H9 (cell line): ENCODE measurements around the gene ARMC9. TPM values are rescaled to one million over a fixed set of nuclear protein-coding genes. Genes with fewer than 3 reads are reported as not detected.

Experiments used
- DNase-seq: peaks from one replicate; pipeline ENCODE4 v3.0.0-alpha.2; 2017
- H2AFZ ChIP-seq: one replicate; pipeline ENCODE4 v1.6.1; 2013; ENCODE audit warnings: mild to moderate bottlenecking, low read length, control low read depth, moderate library complexity
- H2AK5ac ChIP-seq: 2 replicates; pipeline ENCODE4 v1.6.1; 2013; ENCODE audit warnings: low read length, control low read depth, mixed read lengths; ENCODE audit not compliant: insufficient read length
- H2BK120ac ChIP-seq: one replicate; pipeline ENCODE4 v1.6.1; 2013; ENCODE audit warnings: low read depth, mild to moderate bottlenecking, low read length, control low read depth, inconsistent platforms; ENCODE audit not compliant: poor library complexity, severe bottlenecking
- H2BK12ac ChIP-seq: 2 replicates; pipeline ENCODE4 v1.6.1; 2013; ENCODE audit warnings: low read length, control low read depth, mixed read lengths, low read depth; ENCODE audit not compliant: insufficient read length
- H2BK15ac ChIP-seq: 2 replicates; pipeline ENCODE4 v1.6.1; 2013; ENCODE audit warnings: low read depth, low read length, control low read depth
- H2BK20ac ChIP-seq: one replicate; pipeline ENCODE4 v1.6.1; 2013; ENCODE audit warnings: low read depth, mild to moderate bottlenecking, low read length, control low read depth, inconsistent platforms; ENCODE audit not compliant: poor library complexity, severe bottlenecking
- H2BK5ac ChIP-seq: 2 replicates; pipeline ENCODE4 v1.6.1; 2013; ENCODE audit warnings: low read length, control low read depth, mixed read lengths; ENCODE audit not compliant: insufficient read length
- H3K14ac ChIP-seq: 2 replicates; pipeline ENCODE4 v1.6.1; 2013; ENCODE audit warnings: low read length, control low read depth; ENCODE audit not compliant: insufficient read depth
- H3K18ac ChIP-seq: 2 replicates; pipeline ENCODE4 v1.6.1; 2013; ENCODE audit warnings: low read depth, mild to moderate bottlenecking, mixed read lengths, low read length, control low read depth; ENCODE audit not compliant: insufficient read length
- H3K23ac ChIP-seq: 2 replicates; pipeline ENCODE4 v1.6.1; 2013; ENCODE audit warnings: low read length, control low read depth, mixed read lengths, low read depth; ENCODE audit not compliant: insufficient read length
- H3K23me2 ChIP-seq: 2 replicates; pipeline ENCODE4 v1.6.1; 2013; ENCODE audit warnings: low read depth, mild to moderate bottlenecking, mixed read lengths, low read length, control low read depth; ENCODE audit not compliant: insufficient read length, poor library complexity, severe bottlenecking
- H3K27ac ChIP-seq: 2 replicates; pipeline ENCODE4 v1.5.1; 2013; ENCODE audit warnings: low read length, control low read depth, mixed read lengths, low read depth; ENCODE audit not compliant: insufficient read length
- H3K27me3 ChIP-seq: 2 replicates; pipeline ENCODE4 v1.6.1; 2013; ENCODE audit warnings: low read length, control low read depth, inconsistent platforms; ENCODE audit not compliant: insufficient read depth
- H3K4ac ChIP-seq: 2 replicates; pipeline ENCODE4 v1.6.1; 2013; ENCODE audit warnings: low read depth, mild to moderate bottlenecking, control low read depth, inconsistent platforms, low read length, moderate library complexity
- H3K4me1 ChIP-seq: 2 replicates; pipeline ENCODE4 v1.6.1; 2013; ENCODE audit warnings: low read length, control low read depth, inconsistent platforms; ENCODE audit not compliant: insufficient read depth
- H3K4me2 ChIP-seq: 2 replicates; pipeline ENCODE4 v1.6.1; 2013; ENCODE audit warnings: low read length, control low read depth, mixed read lengths; ENCODE audit not compliant: insufficient read length, insufficient read depth
- H3K56ac ChIP-seq: 2 replicates; pipeline ENCODE4 v1.6.1; 2013; ENCODE audit warnings: low read depth, mild to moderate bottlenecking, mixed read lengths, low read length, control low read depth; ENCODE audit not compliant: insufficient read length
- H3K79me1 ChIP-seq: 2 replicates; pipeline ENCODE4 v1.6.1; 2013; ENCODE audit warnings: low read depth, mild to moderate bottlenecking, moderate library complexity, low read length, control low read depth, inconsistent platforms; ENCODE audit not compliant: insufficient read depth, poor library complexity, severe bottlenecking
- H3K79me2 ChIP-seq: 2 replicates; pipeline ENCODE4 v1.6.1; 2013; ENCODE audit warnings: low read length, control low read depth, inconsistent platforms; ENCODE audit not compliant: insufficient read depth
- H3K9ac ChIP-seq: 2 replicates; pipeline ENCODE4 v1.6.1; 2013; ENCODE audit warnings: low read length, control low read depth, mixed read lengths; ENCODE audit not compliant: insufficient read length; ENCODE audit errors: extremely low read depth
- H3K9me3 ChIP-seq: one replicate; pipeline ENCODE4 v1.6.1; 2013; ENCODE audit warnings: low read depth, low read length, inconsistent platforms; ENCODE audit not compliant: control insufficient read depth
- H3T11ph ChIP-seq: one replicate; pipeline ENCODE4 v1.6.1; 2013; ENCODE audit warnings: mild to moderate bottlenecking, low read length, control low read depth, inconsistent platforms
- H4K20me1 ChIP-seq: one replicate; pipeline ENCODE4 v1.6.1; 2013; ENCODE audit not compliant: control insufficient read depth, insufficient read length, insufficient read depth
- H4K5ac ChIP-seq: 2 replicates; pipeline ENCODE4 v1.6.1; 2013; ENCODE audit warnings: low read depth, mild to moderate bottlenecking, mixed read lengths, low read length, control low read depth; ENCODE audit not compliant: insufficient read length
- H4K8ac ChIP-seq: replicated peaks from 2 replicates; pipeline ENCODE4 v1.6.1; 2013; ENCODE audit warnings: low read length, control low read depth, mixed read lengths, low read depth; ENCODE audit not compliant: insufficient read length
- H4K91ac ChIP-seq: 2 replicates; pipeline ENCODE4 v1.6.1; 2013; ENCODE audit warnings: low read depth, mild to moderate bottlenecking, moderate library complexity, mixed read lengths, low read length, control low read depth; ENCODE audit not compliant: insufficient read length
- H3K27ac Mint-ChIP-seq, 3 experiments: 2 replicates in 2 of 3; 3 replicates in 1 of 3; pipeline ENCODE4 v1.8.0; 2020 to 2021; ENCODE audit warnings: mixed read lengths in 3 of 3, mild to moderate bottlenecking in 1 of 3, moderate library complexity in 1 of 3
- H3K27me3 Mint-ChIP-seq: 2 replicates; pipeline ENCODE4 v1.8.0; 2021; ENCODE audit warnings: low read depth, mild to moderate bottlenecking, moderate library complexity, mixed read lengths
- H3K36me3 Mint-ChIP-seq, 3 experiments: 2 replicates in 2 of 3; 3 replicates in 1 of 3; pipeline ENCODE4 v1.8.0; 2020 to 2021; ENCODE audit warnings: low read depth in 3 of 3, mixed read lengths in 3 of 3; ENCODE audit not compliant: insufficient read depth in 1 of 3
- H3K4me1 Mint-ChIP-seq, 2 experiments: 2 replicates each; pipeline ENCODE4 v1.8.0; 2020; ENCODE audit warnings: mixed read lengths in 2 of 2
- H3K4me3 Mint-ChIP-seq, 2 experiments: 2 replicates in 1 of 2; 3 replicates in 1 of 2; pipeline ENCODE4 v1.8.0; 2020 to 2021; ENCODE audit warnings: mild to moderate bottlenecking in 2 of 2, mixed read lengths in 2 of 2, moderate library complexity in 1 of 2
- H3K9me3 Mint-ChIP-seq, 2 experiments: 2 replicates in 1 of 2; 3 replicates in 1 of 2; pipeline ENCODE4 v1.8.0; 2020; ENCODE audit warnings: mild to moderate bottlenecking in 2 of 2, mixed read lengths in 2 of 2, moderate library complexity in 1 of 2
- CTCF ChIP-seq: fragments of 200-600 bp; sonication (generic); conservative IDR thresholded peaks from 3 replicates; pipeline ENCODE4 v1.8.0; 2021; ENCODE audit warnings: antibody characterized with exemption, mild to moderate bottlenecking
- WGBS: extraction: QIAGEN DNeasy Blood & Tissue Kit; methylation state at CpG from one replicate; pipeline ENCODE4 v1.1.7; 2013; ENCODE audit warnings: missing lambda C conversion rate, low lambda C conversion rate, mixed read lengths; ENCODE audit not compliant: insufficient read length; ENCODE audit errors: extremely low coverage; 5-methylcytosine and 5-hydroxymethylcytosine counted together
- total RNA-seq: library from RNA; stranded (reverse); gene quantifications from 2 replicates; pipeline ENCODE4 v1.2.1, GENCODE V29; 2021

ARMC9 gene
- total RNA-seq, 1 experiment from 2014 or later, result 37.6 TPM

GRCh38 chr2:231351648-231352047 lies 153.2 kb downstream of the ARMC9 start:
- Histone ChIP-seq H3K9me3 (no peaks in the 10 kb centered on the region), H3K4me1 (peaks cover 2% of the 10 kb centered on the region; the same call in 1 of the 2 replicates), H2AFZ (no peak overlapping the region), H3K4me2 (no peak overlapping the region), H4K20me1 (no peaks in the 10 kb centered on the region), H2BK12ac (no peak overlapping the region), H3K23me2 (no peaks in the 10 kb centered on the region), H3K27ac (no peak overlapping the region), H3K79me2 (no peaks in the 10 kb centered on the region), H2AK5ac (no peak overlapping the region), H3K4ac (no peak overlapping the region), H4K8ac (no peak overlapping the region), H4K91ac (no peak overlapping the region), H3K9ac (no peak overlapping the region), H3K18ac (no peak overlapping the region), H3K23ac (no peak overlapping the region), H3K14ac (no peak overlapping the region), H2BK120ac (no peak overlapping the region), H3T11ph (no peak overlapping the region), H3K79me1 (no peaks in the 10 kb centered on the region), H3K56ac (no peak overlapping the region), H2BK20ac (no peak overlapping the region), H4K5ac (no peak overlapping the region), H2BK5ac (no peak overlapping the region), H3K27me3 (no peaks in the 10 kb centered on the region), H2BK15ac (no peak overlapping the region)
- H3K27ac Mint-ChIP-seq, result no peak overlapping the region
- peaks cover 13 to 15% of the 10 kb centered on the region in 2 experiments for H3K4me1 Mint-ChIP-seq
- TF ChIP-seq CTCF, result no peak
- H3K36me3 Mint-ChIP-seq, result peaks cover 0 to 2% (median under 1%) of the 10 kb centered on the region in 3 experiments; a peak in 3 of 7 replicates
- WGBS, result no CpG with 5 or more reads among the region's 5 CpGs
- no peak overlapping the region for H3K4me3 Mint-ChIP-seq
- no peaks in the 10 kb centered on the region for H3K27me3 Mint-ChIP-seq
- no peak for DNase-seq
- H3K9me3 Mint-ChIP-seq, result no peaks in the 10 kb centered on the region
